OCI-M2 (cell line): Measurements from ENCODE around the gene SATL1.
"Not testable (repeated sequence)": the region's sequence is repeated elsewhere in the genome, so short reads cannot be mapped to it uniquely, and the experiment has no call there.

Experiments used
- DNase-seq: peaks from one replicate; lab custom pipeline; 2025; ENCODE audit not compliant: unreplicated experiment; lab: John Stamatoyannopoulos, UW

The SATL1 gene

DNA sequence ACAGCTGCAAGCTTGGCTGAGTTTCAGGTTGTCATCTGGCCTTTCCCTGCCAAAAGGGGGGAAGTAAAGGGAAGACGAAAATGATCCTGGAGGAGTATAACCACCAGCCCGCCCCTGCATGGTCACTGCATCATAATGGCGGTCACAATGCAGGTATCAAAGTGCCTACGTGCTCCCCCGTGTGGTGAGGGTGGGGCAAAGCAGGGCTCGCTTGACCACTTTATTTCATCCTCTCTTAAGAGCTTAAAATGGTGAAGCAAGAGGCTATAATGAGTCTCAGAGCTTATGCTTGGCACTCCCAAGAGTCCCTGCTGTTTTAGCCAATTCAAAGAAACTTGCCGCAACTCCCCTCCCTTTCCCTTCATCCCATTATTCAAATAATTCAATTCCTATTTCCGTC lies 134.3 kb downstream of the SATL1 start:
- no peak for DNase-seq

DNA sequence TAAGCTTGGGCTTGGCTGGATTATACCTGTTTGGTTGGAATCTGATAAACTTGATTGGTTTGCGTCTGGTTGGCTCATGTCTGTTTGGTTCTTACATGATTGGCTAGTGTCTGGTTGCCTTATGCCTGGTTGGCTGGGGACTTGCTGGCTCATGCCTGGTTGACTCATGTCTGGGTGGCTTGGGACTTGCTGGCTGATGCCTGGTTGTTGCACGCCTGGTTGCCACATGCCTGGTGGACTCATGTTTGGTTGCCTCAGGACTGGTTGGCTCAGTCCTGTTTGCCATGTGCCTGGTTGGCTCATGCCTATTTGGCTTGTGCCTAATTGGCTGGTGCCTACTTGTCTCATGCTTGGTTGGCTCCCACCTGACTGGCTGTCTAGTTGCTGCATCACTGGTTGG lies 135.4 kb downstream of the SATL1 start:
- no peak for DNase-seq

DNA sequence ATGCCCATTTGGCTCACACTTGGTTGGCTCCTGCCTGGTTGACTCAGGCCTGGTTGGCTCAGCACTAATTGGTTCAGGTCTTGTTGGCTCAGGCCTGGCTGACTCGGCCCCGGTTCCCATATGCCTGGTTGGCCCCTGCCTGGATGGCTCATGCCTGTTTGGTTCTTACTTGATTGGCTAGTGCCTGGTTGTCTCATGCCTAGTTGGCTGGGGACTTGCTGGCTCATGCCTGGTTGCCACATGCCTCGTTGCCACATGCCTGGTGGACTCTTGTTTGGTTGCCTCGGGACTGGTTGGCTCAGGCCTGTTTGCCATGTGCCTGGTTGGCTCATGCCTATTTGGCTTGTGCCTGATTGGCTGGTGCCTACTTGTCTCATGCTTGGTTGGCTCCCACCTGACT lies 136.2 kb downstream of the SATL1 start:
- no peak for DNase-seq

DNA sequence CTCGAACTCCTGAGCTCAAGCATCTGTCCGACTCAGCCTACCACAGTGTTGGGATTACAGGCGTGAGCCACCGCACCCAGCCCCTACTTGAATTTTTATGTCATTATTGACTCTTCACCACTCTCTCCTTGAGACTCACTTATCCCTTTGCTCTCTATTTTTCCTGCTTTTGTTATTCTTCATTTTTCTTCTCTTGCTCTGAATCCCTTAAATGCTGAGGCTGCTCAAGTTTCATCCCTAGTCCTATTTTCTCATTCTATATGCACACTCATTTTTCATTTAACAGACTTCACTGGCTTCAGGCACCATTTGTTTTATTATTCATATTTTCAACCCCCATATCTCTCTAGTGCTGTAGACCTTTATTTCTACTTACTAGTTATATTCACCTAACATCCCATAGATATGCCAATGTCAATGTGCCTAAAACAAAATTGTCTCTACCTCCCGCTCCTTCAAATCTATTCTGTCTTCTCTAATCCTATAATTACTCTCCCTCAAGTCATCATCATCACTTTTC lies 154.2 kb downstream of the SATL1 start:
- DNase-seq: no peak

DNA sequence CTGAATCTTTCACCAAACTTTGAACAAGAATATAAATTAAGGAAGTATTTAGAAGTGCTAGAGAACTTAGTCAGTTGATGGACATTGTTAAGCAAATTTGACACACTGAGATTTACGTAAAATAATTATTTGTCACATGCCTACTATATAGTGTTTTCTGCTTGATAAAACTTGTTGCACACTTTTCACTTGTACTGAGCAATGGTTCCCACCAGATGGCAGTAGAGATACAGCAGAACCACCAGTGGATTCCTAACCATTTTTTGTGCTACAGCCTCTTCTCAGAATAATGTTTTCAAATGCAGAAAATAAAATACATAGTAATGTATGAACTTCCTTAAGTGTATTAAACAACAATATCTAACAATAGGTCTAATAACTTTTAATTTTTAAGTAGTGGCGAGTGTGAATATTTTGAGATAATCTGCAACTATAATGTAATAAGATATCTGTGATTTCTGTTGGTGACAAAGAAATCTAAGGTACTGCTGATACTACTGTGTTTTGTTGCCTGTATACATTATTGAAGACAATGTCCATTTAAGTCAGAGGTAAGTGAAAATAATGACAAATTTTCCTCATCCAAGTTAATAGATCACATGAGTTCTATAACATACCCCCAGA lies 158.7 kb downstream of the SATL1 start:
- DNase-seq: no peak

DNA sequence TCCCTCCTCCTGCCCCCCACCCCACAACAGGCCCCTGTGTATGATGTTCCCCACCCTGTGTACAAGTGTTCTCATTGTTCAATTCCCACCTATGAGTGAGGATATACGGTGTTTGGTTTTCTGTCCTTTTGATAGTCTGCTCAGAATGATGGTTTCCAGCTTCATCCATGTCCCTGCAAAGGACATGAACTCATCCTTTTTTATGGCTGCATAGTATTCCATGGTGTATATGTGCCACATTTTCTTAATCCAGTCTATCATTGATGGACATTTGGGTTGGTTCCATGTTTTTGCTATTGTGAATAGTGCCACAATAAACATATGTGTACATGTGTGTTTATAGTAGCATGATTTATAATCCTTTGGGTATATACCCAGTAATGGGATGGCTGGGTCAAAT lies 166.3 kb downstream of the SATL1 start:
- DNase-seq: not testable (repeated sequence)

DNA sequence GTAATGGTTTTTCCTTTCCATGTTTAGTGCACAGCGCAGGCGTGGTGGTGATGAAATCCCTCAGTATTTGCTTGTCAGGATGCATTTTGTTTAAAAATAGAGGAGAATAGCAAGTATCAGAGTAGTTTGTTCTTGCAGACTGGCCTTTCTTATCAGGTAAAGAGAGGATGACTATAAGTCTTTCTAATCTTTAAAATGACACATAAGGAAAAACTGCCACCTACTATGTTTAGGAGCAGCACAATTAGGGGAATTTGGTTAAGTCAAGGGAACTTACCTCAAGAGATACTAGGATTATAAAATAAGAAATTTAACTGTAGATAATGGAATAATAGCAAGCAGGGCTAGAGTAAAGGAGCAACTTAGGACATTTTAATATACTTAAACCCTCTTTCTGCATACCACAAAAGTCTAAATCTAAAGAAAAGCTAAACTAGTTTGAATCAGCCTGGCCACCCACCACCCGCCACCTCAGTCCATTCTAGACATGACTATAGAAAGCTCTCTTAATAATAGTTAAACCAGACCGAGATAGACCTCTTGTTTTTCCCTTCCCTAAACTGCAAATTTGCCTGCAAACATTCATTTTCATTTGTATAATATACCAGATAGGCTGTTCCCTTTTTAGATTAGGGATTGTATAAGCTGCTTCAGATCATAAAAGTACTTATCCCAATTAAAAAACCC lies 177.9 kb downstream of the SATL1 start:
- no peak for DNase-seq

DNA sequence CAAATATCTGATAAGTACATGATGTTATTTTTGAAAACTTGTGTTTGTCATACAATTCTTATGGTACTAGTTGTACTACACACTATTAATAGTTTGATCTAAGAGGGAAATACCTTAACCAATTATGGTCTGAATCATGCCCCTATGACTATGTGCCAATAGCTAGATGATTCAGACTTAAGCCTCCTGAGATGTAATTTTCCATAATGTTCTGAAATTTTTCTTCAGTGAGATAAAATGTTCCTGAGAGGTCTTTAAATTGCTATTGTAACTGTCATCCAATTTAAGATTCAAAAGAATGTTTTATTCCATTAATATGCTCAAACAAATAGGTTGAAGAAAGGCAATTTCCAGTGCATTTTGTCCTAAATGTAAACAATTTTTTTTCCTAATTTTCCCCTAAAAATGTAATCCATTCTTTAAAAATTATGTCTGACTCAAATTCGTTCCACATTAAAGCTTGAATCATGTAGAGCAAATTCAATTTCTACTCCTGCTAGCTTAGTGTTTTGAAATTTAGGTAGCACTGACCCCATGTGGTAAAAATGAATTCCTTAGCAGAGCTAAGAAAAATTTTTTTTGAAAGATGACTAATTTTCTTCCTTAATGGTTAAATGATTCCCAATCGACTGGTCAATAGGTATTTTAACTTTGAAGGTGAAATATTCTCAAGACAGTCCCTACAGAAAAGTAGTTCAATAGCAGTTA lies 190.8 kb downstream of the SATL1 start:
- DNase-seq: no peak

DNA sequence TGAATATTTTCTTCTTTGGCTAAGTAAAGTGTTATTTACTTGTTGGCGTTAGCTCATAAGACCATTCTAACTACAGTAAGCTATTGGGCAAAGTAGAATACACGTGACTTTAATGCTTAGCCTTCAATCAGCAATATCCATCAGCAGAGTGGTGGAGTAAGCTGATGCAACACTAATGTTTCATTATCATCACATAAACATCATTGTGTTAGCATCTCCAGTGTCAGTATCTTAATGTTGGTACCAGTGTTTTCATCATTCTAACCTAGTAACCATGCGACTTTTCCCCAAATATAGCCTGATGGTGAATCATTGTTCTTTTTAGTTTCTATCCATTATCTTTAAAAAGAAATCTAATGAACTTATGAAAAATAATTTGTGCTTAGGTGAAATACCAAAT lies 191.4 kb downstream of the SATL1 start:
- no peak for DNase-seq

DNA sequence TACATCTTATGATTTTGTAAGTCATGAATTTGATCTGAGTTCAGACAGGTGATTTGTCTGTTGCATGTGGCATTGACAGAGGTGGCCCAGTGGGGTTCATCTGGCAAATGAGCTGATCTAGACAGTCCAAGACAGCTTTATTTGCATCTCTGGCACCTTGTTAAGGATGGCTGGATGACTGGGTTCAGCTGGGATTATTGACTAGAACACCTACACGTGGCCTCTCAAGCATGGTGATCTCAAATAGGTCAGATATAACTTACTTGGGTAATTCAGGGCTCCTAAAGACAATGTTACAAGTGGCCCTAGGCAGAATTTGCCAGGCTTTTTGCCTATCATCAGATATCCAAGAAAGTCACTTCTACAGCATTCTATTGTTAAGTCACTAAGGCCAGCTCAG lies 192.0 kb downstream of the SATL1 start:
- DNase-seq: no peak
